HepG2 (cell line): ENCODE data around the gene NIPSNAP3A. TPM values are rescaled to one million over a fixed set of nuclear protein-coding genes. Genes with fewer than 3 reads are reported as not detected.
A peak's percentile ranks its signal among the peaks of the same experiment; 100 is the strongest.

Experiments used
- GATA4 ChIP-seq: sonication (generic); IDR thresholded peaks from 2 replicates; pipeline ENCODE4 v1.6.1; 2016; ENCODE audit warnings: antibody characterized with exemption, low read depth, borderline replicate concordance
- HNRNPL ChIP-seq: fragments of 200-400 bp; formaldehyde crosslinking; IDR thresholded peaks from 2 replicates; pipeline ENCODE4 v1.6.1; 2017; ENCODE audit warnings: mild to moderate bottlenecking, low read depth, low read length
- KMT2B ChIP-seq: IDR thresholded peaks from 2 replicates; pipeline ENCODE4 v1.6.1; 2016; ENCODE audit warnings: missing genetic modification reagents, missing compliant biosample characterization
- POLR2AphosphoS5 ChIP-seq: IDR thresholded peaks from 2 replicates; pipeline ENCODE4 v1.6.1; 2012; ENCODE audit warnings: low read depth, low read length
- RBM39 ChIP-seq: fragments of 200-400 bp; formaldehyde crosslinking; IDR thresholded peaks from one replicate; pipeline ENCODE4 v1.6.1; 2018; ENCODE audit warnings: antibody characterized with exemption, mild to moderate bottlenecking, low read depth, low read length; ENCODE audit not compliant: poor library complexity, severe bottlenecking
- RFXAP ChIP-seq: sonication (generic); formaldehyde crosslinking; IDR thresholded peaks from 2 replicates; pipeline ENCODE4 v1.4.0; 2020; ENCODE audit warnings: missing genetic modification reagents, borderline replicate concordance
- RXRA ChIP-seq: sonication (generic); formaldehyde crosslinking; IDR thresholded peaks from 2 replicates; pipeline ENCODE4 v1.5.1; 2020; ENCODE audit warnings: missing genetic modification reagents
- SMARCE1 ChIP-seq: fragments of 450-650 bp; IDR thresholded peaks from 2 replicates; pipeline ENCODE4 v1.6.1; 2017; ENCODE audit warnings: borderline replicate concordance
- SPEN ChIP-seq: sonication (generic); formaldehyde crosslinking; IDR thresholded peaks from 2 replicates; pipeline ENCODE4 v1.5.1; 2020; ENCODE audit warnings: low read depth, mild to moderate bottlenecking, missing genetic modification reagents
- TBP ChIP-seq: sonication (generic); formaldehyde crosslinking; IDR thresholded peaks from 2 replicates; pipeline ENCODE4 v1.5.0; 2020; ENCODE audit warnings: missing genetic modification reagents
- TMF1 ChIP-seq: sonication (generic); formaldehyde crosslinking; IDR thresholded peaks from 2 replicates; pipeline ENCODE4 v1.8.1; 2022; ENCODE audit warnings: low read depth, missing genetic modification reagents
- YEATS2 ChIP-seq: sonication (generic); formaldehyde crosslinking; IDR thresholded peaks from 2 replicates; pipeline ENCODE4 v1.4.0; 2020; ENCODE audit warnings: missing genetic modification reagents, borderline replicate concordance
- ZBTB7A ChIP-seq: sonication (generic); formaldehyde crosslinking; IDR thresholded peaks from 2 replicates; pipeline ENCODE4 v1.8.0; 2022; ENCODE audit warnings: mild to moderate bottlenecking, missing genetic modification reagents
- ZFAT ChIP-seq: sonication (generic); formaldehyde crosslinking; conservative IDR thresholded peaks from 2 replicates; pipeline ENCODE4 v1.8.1; 2023; ENCODE audit warnings: missing genetic modification reagents, inconsistent platforms
- ZFYVE20 ChIP-seq: sonication (generic); formaldehyde crosslinking; IDR thresholded peaks from 2 replicates; pipeline ENCODE4 v1.8.0; 2023; ENCODE audit warnings: low read depth, mild to moderate bottlenecking, moderate library complexity, missing genetic modification reagents, borderline replicate concordance
- ZNF225 ChIP-seq: sonication (generic); formaldehyde crosslinking; IDR thresholded peaks from 2 replicates; pipeline ENCODE4 v1.4.0; 2020; ENCODE audit warnings: mild to moderate bottlenecking, missing genetic modification reagents
- ZNF30 ChIP-seq: sonication (generic); formaldehyde crosslinking; IDR thresholded peaks from 2 replicates; pipeline ENCODE4 v1.5.0; 2020; ENCODE audit warnings: mild to moderate bottlenecking, missing genetic modification reagents
- ZNF331 ChIP-seq: sonication (generic); formaldehyde crosslinking; IDR thresholded peaks from 2 replicates; pipeline ENCODE4 v1.4.0; 2020; ENCODE audit warnings: missing genetic modification reagents
- ZNF660 ChIP-seq: sonication (generic); formaldehyde crosslinking; IDR thresholded peaks from 2 replicates; pipeline ENCODE4 v1.5.1; 2020; ENCODE audit warnings: mild to moderate bottlenecking, low read depth, missing genetic modification reagents, borderline replicate concordance
- polyA plus RNA-seq, 8 experiments: library from polyadenylated mRNA; depleted of rRNA in 3 of 8; stranded (reverse) in 7 of 8; unstranded in 1 of 8; fragments of >200 nt; fragmentation: Illumina TruSeq in 4 of 8; extraction: Trizol in 4 of 8; gene quantifications; 2 replicates each; pipeline versions ENCODE4 v1.2.1 to v1.2.3, GENCODE V29; 2011 to 2016; ENCODE audit warnings: low read depth in 4 of 8, missing spikeins in 1 of 8, mixed read lengths in 1 of 8; ENCODE audit not compliant: insufficient read depth in 1 of 8
- total RNA-seq, 5 experiments: library from RNA; depleted of rRNA; stranded (reverse); fragments of >200 nt; fragmentation: Illumina TruSeq; extraction: Trizol; gene quantifications; 2 replicates each; pipeline ENCODE4 v1.2.3, GENCODE V29; 2016; ENCODE audit warnings: low read depth in 1 of 5
- TF ChIP-seq, protein P1 (sequence below): sonication (generic); formaldehyde crosslinking; IDR thresholded peaks from 2 replicates; pipeline ENCODE4 v1.4.0; 2020; ENCODE audit warnings: missing genetic modification reagents, borderline replicate concordance
- TF ChIP-seq, protein P2 (sequence below): IDR thresholded peaks from 2 replicates; pipeline ENCODE4 v1.4.0; 2020; ENCODE audit warnings: mild to moderate bottlenecking, missing genetic modification reagents
- TF ChIP-seq, protein P3 (sequence below), 2 experiments: fragments of 450-650 bp in 1 of 2; sonication (generic) in 1 of 2; formaldehyde crosslinking; IDR thresholded peaks; 2 replicates each; pipeline versions ENCODE4 v1.5.0 to v1.8.0; 2020 to 2022; ENCODE audit warnings: mild to moderate bottlenecking in 1 of 2, missing genetic modification reagents in 1 of 2
- TF ChIP-seq, protein P4 (sequence below): sonication (generic); formaldehyde crosslinking; IDR thresholded peaks from 2 replicates; pipeline ENCODE4 v1.4.0; 2020; ENCODE audit warnings: missing genetic modification reagents

NIPSNAP3A gene
- total and polyA plus RNA-seq, 2 of the 13 experiments (the other 11 are each of a cell fraction or from before 2014, with no cell fraction given), result 13.7 to 14.6 TPM

DNA sequence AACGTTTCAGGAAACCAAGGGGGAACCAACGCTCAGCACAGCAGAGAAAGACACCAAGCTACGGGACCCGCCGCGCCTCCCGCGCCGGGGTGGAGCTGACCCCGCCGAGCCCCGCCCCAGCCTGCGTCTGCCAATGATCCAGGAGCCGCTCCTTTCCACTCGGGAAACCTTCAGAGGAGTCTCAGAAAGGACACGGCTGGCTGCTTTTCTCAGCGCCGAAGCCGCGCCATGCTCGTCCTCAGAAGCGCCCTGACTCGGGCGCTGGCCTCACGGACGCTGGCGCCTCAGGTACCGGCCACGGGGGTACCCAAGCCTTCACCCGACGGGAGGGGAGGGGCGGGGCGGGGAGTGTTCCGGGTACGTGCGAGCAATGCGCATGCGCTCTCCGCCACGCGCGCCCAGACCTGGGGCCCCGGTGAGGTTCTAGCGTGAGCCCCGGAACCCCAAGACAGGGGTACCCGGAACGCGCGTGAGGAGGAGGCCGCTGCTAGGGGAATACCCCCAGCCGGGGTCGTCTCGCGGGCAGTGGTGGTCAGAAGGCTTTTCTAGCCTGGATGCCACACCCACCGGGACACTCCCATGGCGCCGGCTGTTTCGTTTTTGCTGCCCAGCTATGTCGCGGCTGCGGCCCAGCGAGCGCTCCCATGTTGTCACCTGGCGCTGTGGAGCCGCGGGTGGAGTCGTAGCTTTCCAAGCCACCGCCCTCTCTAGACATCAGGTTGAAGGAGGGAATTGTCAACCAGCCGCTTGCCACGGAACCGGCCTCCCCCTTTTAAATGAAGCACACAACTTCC, at the start of gene NIPSNAP3A (continued):
- TF ChIP-seq HNRNPL (0 out of 2 replicates have a peak, but pooled peaks have one; percentile 38), GATA4 (0 out of 2 replicates have a peak, but pooled peaks have one; percentile 31), SMARCE1 (no peak), ZBTB7A (CRISPR knock-in tag) (no peak), RFXAP (CRISPR knock-in tag) (no peak), ZNF30 (CRISPR knock-in tag) (no peak), ZFYVE20 (CRISPR knock-in tag) (no peak), TBP (no peak), TMF1 (CRISPR knock-in tag) (0 out of 2 replicates have a peak, but pooled peaks have one; percentile 30), ZNF225 (CRISPR knock-in tag) (peak; percentile 83), POLR2AphosphoS5 (peak; percentile 63), RBM39 (peak; percentile 79), ZFAT (CRISPR knock-in tag) (no peak), SPEN (CRISPR knock-in tag) (no peak; the same call in 1 of the 2 replicates), KMT2B (peak; percentile 67), ZNF331 (CRISPR knock-in tag) (peak; percentile 30; the same call in 1 of the 2 replicates), YEATS2 (CRISPR knock-in tag) (0 out of 2 replicates have a peak, but pooled peaks have one; percentile 51), RXRA (CRISPR knock-in tag) (peak; percentile 23; the same call in 1 of the 2 replicates), ZNF660 (CRISPR knock-in tag) (no peak)
- TF ChIP-seq, protein P1, sequence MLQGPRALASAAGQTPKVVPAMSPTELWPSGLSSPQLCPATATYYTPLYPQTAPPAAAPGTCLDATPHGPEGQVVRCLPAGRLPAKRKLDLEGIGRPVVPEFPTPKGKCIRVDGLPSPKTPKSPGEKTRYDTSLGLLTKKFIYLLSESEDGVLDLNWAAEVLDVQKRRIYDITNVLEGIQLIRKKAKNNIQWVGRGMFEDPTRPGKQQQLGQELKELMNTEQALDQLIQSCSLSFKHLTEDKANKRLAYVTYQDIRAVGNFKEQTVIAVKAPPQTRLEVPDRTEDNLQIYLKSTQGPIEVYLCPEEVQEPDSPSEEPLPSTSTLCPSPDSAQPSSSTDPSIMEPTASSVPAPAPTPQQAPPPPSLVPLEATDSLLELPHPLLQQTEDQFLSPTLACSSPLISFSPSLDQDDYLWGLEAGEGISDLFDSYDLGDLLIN (CRISPR knock-in tag), result 0 out of 2 replicates have a peak, but pooled peaks have one; percentile 21
- TF ChIP-seq, protein P2, sequence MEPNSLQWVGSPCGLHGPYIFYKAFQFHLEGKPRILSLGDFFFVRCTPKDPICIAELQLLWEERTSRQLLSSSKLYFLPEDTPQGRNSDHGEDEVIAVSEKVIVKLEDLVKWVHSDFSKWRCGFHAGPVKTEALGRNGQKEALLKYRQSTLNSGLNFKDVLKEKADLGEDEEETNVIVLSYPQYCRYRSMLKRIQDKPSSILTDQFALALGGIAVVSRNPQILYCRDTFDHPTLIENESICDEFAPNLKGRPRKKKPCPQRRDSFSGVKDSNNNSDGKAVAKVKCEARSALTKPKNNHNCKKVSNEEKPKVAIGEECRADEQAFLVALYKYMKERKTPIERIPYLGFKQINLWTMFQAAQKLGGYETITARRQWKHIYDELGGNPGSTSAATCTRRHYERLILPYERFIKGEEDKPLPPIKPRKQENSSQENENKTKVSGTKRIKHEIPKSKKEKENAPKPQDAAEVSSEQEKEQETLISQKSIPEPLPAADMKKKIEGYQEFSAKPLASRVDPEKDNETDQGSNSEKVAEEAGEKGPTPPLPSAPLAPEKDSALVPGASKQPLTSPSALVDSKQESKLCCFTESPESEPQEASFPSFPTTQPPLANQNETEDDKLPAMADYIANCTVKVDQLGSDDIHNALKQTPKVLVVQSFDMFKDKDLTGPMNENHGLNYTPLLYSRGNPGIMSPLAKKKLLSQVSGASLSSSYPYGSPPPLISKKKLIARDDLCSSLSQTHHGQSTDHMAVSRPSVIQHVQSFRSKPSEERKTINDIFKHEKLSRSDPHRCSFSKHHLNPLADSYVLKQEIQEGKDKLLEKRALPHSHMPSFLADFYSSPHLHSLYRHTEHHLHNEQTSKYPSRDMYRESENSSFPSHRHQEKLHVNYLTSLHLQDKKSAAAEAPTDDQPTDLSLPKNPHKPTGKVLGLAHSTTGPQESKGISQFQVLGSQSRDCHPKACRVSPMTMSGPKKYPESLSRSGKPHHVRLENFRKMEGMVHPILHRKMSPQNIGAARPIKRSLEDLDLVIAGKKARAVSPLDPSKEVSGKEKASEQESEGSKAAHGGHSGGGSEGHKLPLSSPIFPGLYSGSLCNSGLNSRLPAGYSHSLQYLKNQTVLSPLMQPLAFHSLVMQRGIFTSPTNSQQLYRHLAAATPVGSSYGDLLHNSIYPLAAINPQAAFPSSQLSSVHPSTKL (CRISPR knock-in tag), result peak; percentile 38
- TF ChIP-seq, protein P3, sequence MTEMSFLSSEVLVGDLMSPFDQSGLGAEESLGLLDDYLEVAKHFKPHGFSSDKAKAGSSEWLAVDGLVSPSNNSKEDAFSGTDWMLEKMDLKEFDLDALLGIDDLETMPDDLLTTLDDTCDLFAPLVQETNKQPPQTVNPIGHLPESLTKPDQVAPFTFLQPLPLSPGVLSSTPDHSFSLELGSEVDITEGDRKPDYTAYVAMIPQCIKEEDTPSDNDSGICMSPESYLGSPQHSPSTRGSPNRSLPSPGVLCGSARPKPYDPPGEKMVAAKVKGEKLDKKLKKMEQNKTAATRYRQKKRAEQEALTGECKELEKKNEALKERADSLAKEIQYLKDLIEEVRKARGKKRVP (CRISPR knock-in tag; IDR thresholded peaks at IDR 0.05), result 0 out of 4 replicates have a peak, but pooled peaks of 1 of the 2 experiments have one; percentile 37
- TF ChIP-seq, protein P4, sequence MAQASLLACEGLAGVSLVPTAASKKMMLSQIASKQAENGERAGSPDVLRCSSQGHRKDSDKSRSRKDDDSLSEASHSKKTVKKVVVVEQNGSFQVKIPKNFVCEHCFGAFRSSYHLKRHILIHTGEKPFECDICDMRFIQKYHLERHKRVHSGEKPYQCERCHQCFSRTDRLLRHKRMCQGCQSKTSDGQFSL, result no peak
